GM21786 (cell line): Measurements from ENCODE around the gene SUPT6H.

Experiments
- ATAC-seq: cut with Tn5 transposase; IDR thresholded peaks from one replicate; pipeline ENCODE4 v1.9.1; 2021; ENCODE audit not compliant: unreplicated experiment

The SUPT6H gene

DNA sequence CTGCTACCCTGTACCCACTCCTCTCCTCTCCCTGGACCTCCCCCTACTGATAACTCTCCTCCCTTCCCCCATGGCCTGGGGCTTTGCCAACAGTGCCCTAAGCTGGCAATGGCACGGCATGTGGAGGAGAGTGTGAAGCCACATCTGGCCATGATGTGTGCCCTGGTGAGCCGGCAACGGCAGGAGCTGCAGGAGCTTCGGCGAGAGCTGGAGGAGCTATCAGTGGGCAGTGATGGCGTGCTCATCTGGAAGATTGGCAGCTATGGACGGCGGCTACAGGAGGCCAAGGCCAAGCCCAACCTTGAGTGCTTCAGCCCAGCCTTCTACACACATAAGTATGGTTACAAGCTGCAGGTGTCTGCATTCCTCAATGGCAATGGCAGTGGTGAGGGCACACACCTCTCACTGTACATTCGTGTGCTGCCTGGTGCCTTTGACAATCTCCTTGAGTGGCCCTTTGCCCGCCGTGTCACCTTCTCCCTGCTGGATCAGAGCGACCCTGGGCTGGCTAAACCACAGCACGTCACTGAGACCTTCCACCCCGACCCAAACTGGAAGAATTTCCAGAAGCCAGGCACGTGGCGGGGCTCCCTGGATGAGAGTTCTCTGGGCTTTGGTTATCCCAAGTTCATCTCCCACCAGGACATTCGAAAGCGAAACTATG is 87.0 kb downstream of the SUPT6H start:
- no peak for ATAC-seq

DNA sequence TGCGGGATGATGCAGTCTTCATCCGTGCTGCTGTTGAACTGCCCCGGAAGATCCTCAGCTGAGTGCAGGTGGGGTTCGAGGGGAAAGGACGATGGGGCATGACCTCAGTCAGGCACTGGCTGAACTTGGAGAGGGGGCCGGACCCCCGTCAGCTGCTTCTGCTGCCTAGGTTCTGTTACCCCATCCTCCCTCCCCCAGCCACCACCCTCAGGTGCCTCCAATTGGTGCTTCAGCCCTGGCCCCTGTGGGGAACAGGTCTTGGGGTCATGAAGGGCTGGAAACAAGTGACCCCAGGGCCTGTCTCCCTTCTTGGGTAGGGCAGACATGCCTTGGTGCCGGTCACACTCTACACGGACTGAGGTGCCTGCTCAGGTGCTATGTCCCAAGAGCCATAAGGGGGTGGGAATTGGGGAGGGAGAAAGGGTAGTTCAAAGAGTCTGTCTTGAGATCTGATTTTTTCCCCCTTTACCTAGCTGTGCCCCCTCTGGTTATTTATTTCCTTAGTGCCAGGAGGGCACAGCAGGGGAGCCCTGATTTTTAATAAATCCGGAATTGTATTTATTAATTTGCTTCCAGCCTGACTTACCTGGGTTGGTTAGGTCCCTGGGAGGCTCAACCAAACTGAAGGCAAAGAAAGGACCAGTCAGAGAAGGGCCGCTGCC is 87.6 kb downstream of the SUPT6H start:
- no peak for ATAC-seq

DNA sequence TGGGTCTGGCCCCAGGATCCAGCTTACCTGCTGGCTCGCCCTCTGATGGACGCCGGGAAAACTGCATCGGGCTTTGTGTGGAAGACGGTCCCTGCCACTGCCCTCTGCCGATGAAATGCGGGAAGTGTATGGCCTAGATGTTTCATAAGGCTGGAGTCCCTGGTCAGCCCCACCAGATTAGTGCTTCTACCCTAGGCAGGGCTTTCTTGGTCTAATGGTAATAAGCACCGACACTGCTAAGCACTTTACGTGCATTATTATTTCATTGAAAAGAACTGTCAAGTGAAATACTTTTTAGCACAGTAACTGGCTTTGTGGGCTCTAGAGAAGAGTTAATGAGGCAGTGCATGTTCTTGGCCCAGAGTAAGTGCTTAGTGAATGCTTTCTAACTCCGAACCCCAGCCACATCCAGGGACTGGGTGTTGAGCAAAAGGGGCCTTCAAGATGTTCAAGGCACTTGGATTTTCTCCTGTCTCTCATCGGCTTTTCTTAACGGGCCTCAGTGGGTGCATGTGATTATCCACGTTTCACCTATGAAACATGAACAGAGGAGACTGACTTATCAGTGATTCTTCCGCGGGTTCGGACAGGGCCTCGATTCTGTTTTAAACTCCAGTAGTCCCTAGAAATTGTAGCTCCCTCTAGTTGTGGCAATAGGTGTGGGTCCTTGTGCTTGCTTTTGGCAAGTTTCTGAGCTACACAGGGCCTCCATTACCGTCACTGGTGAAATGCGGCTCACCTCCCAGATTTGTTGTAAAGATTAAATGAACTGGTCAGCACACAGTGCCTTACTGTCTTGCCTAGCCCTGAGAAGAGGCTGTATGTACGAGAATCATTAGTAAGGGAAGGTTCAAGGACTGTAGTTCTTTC is 88.4 kb downstream of the SUPT6H start:
- peak; percentile 78 for ATAC-seq

DNA sequence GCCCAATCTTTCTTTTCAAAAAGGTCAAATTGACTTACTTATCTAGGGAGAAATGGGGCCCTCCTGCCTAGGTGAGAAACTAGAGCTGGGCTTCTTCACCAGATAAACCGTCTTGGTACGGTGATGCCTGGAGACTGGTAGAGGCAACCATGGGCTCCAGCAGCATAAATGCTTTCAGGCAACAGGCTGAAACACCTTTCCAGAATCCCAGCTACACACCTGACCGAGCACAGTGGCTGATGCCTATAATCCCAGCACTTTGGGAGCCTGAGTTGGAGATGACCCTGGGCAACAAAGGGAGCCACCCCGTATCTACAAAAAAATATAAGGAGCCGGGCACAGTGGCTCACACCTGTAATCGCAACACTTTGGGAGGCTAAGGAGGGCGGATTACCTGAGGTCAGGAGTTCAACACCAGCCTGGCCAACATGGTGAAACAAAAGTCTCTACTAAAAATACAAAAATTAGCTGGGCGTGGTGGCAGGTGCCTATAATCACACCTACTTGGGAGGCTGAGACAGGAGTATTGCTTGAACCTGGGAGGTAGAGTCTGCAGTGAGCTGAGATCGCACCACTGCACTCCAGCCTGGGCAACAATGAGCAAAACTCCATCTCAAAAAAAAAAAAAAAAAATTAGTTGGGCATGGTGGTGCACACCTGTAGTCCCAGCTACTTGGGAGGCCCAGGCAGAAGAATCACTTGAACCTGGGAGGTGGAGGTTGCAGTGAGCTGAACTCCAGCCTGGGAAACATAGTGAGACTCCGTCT is 89.8 kb downstream of the SUPT6H start:
- ATAC-seq: no peak
